H1 (cell line): ENCODE data around the gene NLRP3. TPM values are rescaled to one million over a fixed set of nuclear protein-coding genes. Genes with fewer than 3 reads are reported as not detected.

ENCODE experiments used
- CTCF ChIA-PET: fragments of 300-600 bp; sonication (Branson Sonifier 250); formaldehyde crosslinking; loops from one replicate; lab custom pipeline; 2021; ENCODE audit not compliant: partially characterized antibody; lab: Charles Lee
- POLR2A ChIA-PET: fragments of 300-600 bp; sonication (Branson Sonifier 250); formaldehyde crosslinking; loops from one replicate; lab custom pipeline; 2021; ENCODE audit warnings: inconsistent platforms; ENCODE audit not compliant: partially characterized antibody; lab: Charles Lee
- DNase-seq, 2 experiments: peaks; one replicate each; pipeline versions ENCODE4 v3.0.0 to v3.0.0-alpha.2; 2010 to 2022; ENCODE audit warnings: low spot score in 2 of 2, low read depth in 1 of 2, mixed read lengths in 1 of 2
- FAIRE-seq: peaks from 2 replicates; lab custom pipeline; 2011; peaks lifted over from hg19 to GRCh38; lab: Jason Lieb, UNC
- H2AFZ ChIP-seq: 2 replicates; pipeline ENCODE4 v1.8.1; 2012; ENCODE audit warnings: low read length, inconsistent platforms
- H2AK5ac ChIP-seq: 2 replicates; pipeline ENCODE4 v1.6.1; 2013; ENCODE audit warnings: low read depth, low read length
- H2BK120ac ChIP-seq: replicated peaks from 2 replicates; pipeline ENCODE3; 2013; ENCODE audit warnings: low read depth, low read length, inconsistent platforms
- H2BK12ac ChIP-seq: 2 replicates; pipeline ENCODE4 v1.6.1; 2013; ENCODE audit warnings: low read depth, low read length
- H2BK15ac ChIP-seq: 2 replicates; pipeline ENCODE4 v1.6.1; 2013; ENCODE audit warnings: low read length
- H2BK20ac ChIP-seq: 2 replicates; pipeline ENCODE4 v1.6.1; 2013; ENCODE audit warnings: low read length
- H2BK5ac ChIP-seq: 2 replicates; pipeline ENCODE4 v1.6.1; 2013; ENCODE audit warnings: low read depth, low read length
- H3K14ac ChIP-seq: 2 replicates; pipeline ENCODE4 v1.6.1; 2013; ENCODE audit warnings: inconsistent platforms; ENCODE audit not compliant: insufficient read length
- H3K18ac ChIP-seq: 2 replicates; pipeline ENCODE4 v1.6.1; 2013; ENCODE audit warnings: low read length; ENCODE audit errors: extremely low read depth
- H3K23ac ChIP-seq: 2 replicates; pipeline ENCODE4 v1.6.1; 2013; ENCODE audit warnings: inconsistent platforms; ENCODE audit not compliant: insufficient read length
- H3K23me2 ChIP-seq: 2 replicates; pipeline ENCODE4 v1.6.1; 2013; ENCODE audit warnings: low read depth, low read length
- H3K27ac ChIP-seq: 2 replicates; pipeline ENCODE4 v1.6.1; 2011; ENCODE audit warnings: low read depth, low read length, inconsistent platforms
- H3K27me3 ChIP-seq, 4 experiments: replicated peaks in 1 of 4; 1 replicate in 1 of 4; 2 replicates in 3 of 4; pipeline versions ENCODE4 v1.6.1 to v1.8.1; 2011 to 2013; ENCODE audit warnings: low read length in 3 of 4, mild to moderate bottlenecking in 3 of 4, inconsistent platforms in 2 of 4, mixed read lengths in 2 of 4, moderate library complexity in 1 of 4; ENCODE audit not compliant: control insufficient read depth in 3 of 4, insufficient read depth in 3 of 4; ENCODE audit errors: extremely low read depth in 1 of 4
- H3K36me3 ChIP-seq, 4 experiments: 2 replicates each; pipeline versions ENCODE4 v1.6.1 to v1.8.1; 2011 to 2013; ENCODE audit warnings: mild to moderate bottlenecking in 4 of 4, low read length in 3 of 4, moderate library complexity in 2 of 4, control low read depth in 1 of 4, inconsistent platforms in 1 of 4; ENCODE audit not compliant: insufficient read depth in 4 of 4, control insufficient read depth in 2 of 4
- H3K4ac ChIP-seq: replicated peaks from 2 replicates; pipeline ENCODE3; 2013; ENCODE audit warnings: low read length, low read depth, mixed read lengths, inconsistent platforms; ENCODE audit not compliant: insufficient read length
- H3K4me1 ChIP-seq, 4 experiments: replicated peaks in 1 of 4; 1 replicate in 1 of 4; 2 replicates in 3 of 4; pipeline versions ENCODE4 v1.6.1 to v1.8.1; 2011 to 2013; ENCODE audit warnings: low read length in 3 of 4, inconsistent platforms in 2 of 4, mixed read lengths in 1 of 4; ENCODE audit not compliant: insufficient read depth in 4 of 4, control insufficient read depth in 3 of 4
- H3K4me2 ChIP-seq, 2 experiments: 2 replicates each; pipeline versions ENCODE4 v1.6.1 to v1.8.1; 2011 to 2013; ENCODE audit warnings: low read depth in 2 of 2, low read length in 2 of 2, control low read depth in 1 of 2, inconsistent platforms in 1 of 2, mild to moderate bottlenecking in 1 of 2; ENCODE audit not compliant: insufficient read depth in 1 of 2
- H3K4me3 ChIP-seq, 4 experiments: fragments of 200-600, 300-600 bp in 1 of 4; sonication (generic), shearing (Covaris generic), sonication (Bioruptor Twin) in 1 of 4; 2 replicates each; pipeline versions ENCODE4 v1.5.1 to v1.8.1; 2011 to 2016; ENCODE audit warnings: low read length in 4 of 4, low read depth in 3 of 4, control low read depth in 2 of 4, inconsistent platforms in 2 of 4, mild to moderate bottlenecking in 2 of 4, mixed read lengths in 1 of 4, moderate library complexity in 1 of 4; ENCODE audit not compliant: insufficient read depth in 2 of 4; ENCODE audit errors: extremely low read depth in 1 of 4
- H3K56ac ChIP-seq: replicated peaks from 2 replicates; pipeline ENCODE3; 2013; ENCODE audit warnings: low read depth, mild to moderate bottlenecking, mixed read lengths, low read length, inconsistent platforms; ENCODE audit not compliant: insufficient read length
- H3K79me1 ChIP-seq: 2 replicates; pipeline ENCODE4 v1.6.1; 2013; ENCODE audit warnings: low read depth, low read length, control low read depth
- H3K79me2 ChIP-seq, 2 experiments: 2 replicates each; pipeline versions ENCODE4 v1.6.1 to v1.8.1; 2012 to 2013; ENCODE audit warnings: low read length in 2 of 2, mild to moderate bottlenecking in 2 of 2, inconsistent platforms in 1 of 2; ENCODE audit not compliant: insufficient read depth in 2 of 2, control insufficient read depth in 1 of 2
- H3K9ac ChIP-seq, 4 experiments: replicated peaks in 1 of 4; 1 replicate in 1 of 4; 2 replicates in 3 of 4; pipeline versions ENCODE4 v1.6.1 to v1.8.1; 2011 to 2013; ENCODE audit warnings: low read depth in 3 of 4, low read length in 3 of 4, control low read depth in 2 of 4, mild to moderate bottlenecking in 2 of 4, moderate library complexity in 2 of 4, inconsistent platforms in 1 of 4; ENCODE audit errors: extremely low read depth in 1 of 4
- H3K9me3 ChIP-seq, 2 experiments: 2 replicates each; pipeline versions ENCODE4 v1.6.1 to v1.8.1; 2012 to 2013; ENCODE audit warnings: mild to moderate bottlenecking in 2 of 2, moderate library complexity in 2 of 2, control low read depth in 1 of 2, inconsistent platforms in 1 of 2, low read depth in 1 of 2, low read length in 1 of 2, mixed read lengths in 1 of 2; ENCODE audit not compliant: insufficient read depth in 2 of 2
- H4K20me1 ChIP-seq, 2 experiments: replicated peaks in 1 of 2; 2 replicates each; pipeline versions ENCODE3 to v1.8.1; 2011 to 2013; ENCODE audit warnings: inconsistent platforms in 2 of 2, low read length in 2 of 2, mild to moderate bottlenecking in 1 of 2; ENCODE audit not compliant: insufficient read depth in 2 of 2, control insufficient read depth in 1 of 2
- H4K5ac ChIP-seq: 2 replicates; pipeline ENCODE4 v1.6.1; 2013; ENCODE audit warnings: low read length, low read depth, mixed read lengths, inconsistent platforms; ENCODE audit not compliant: insufficient read length
- H4K8ac ChIP-seq: 2 replicates; pipeline ENCODE4 v1.8.0; 2013; ENCODE audit warnings: mild to moderate bottlenecking, moderate library complexity, low read length, inconsistent platforms; ENCODE audit not compliant: insufficient read depth; ENCODE audit errors: extremely low read depth
- H4K91ac ChIP-seq: replicated peaks from 2 replicates; pipeline ENCODE3; 2013; ENCODE audit warnings: low read length, mixed read lengths, inconsistent platforms; ENCODE audit not compliant: insufficient read length
- BACH1 ChIP-seq: IDR thresholded peaks from 2 replicates; pipeline ENCODE4 v1.6.1; 2012; ENCODE audit warnings: low read length, improper control_type of control experiment
- BCL11A ChIP-seq, 2 experiments: IDR thresholded peaks; one replicate each; pipeline ENCODE4 v1.6.1; 2011; ENCODE audit warnings: low read depth in 2 of 2, low read length in 2 of 2, mild to moderate bottlenecking in 2 of 2
- BRCA1 ChIP-seq: IDR thresholded peaks from 2 replicates; pipeline ENCODE4 v1.6.1; 2012; ENCODE audit warnings: low read depth, low read length, improper control_type of control experiment
- EGR1 ChIP-seq: IDR thresholded peaks from 2 replicates; pipeline ENCODE4 v1.6.1; 2011; ENCODE audit warnings: low read depth, low read length, borderline replicate concordance
- HDAC2 ChIP-seq, 2 experiments: fragments of 300-600 bp in 1 of 2; sonication (generic) in 1 of 2; IDR thresholded peaks; 2 replicates each; pipeline ENCODE4 v1.6.1; 2011 to 2012; ENCODE audit warnings: low read depth in 2 of 2, low read length in 2 of 2, mild to moderate bottlenecking in 2 of 2, moderate library complexity in 2 of 2, borderline replicate concordance in 1 of 2, inconsistent platforms in 1 of 2
- RNF2 ChIP-seq: fragments of 200-900, 300-1000 bp; sonication (generic); IDR thresholded peaks from 2 replicates; pipeline ENCODE4 v1.7.1; 2016; ENCODE audit warnings: borderline replicate concordance, low read depth, mild to moderate bottlenecking, antibody characterized with exemption, low read length; ENCODE audit not compliant: poor library complexity, severe bottlenecking; ENCODE audit errors: missing control alignments
- SIN3A ChIP-seq, 2 experiments: IDR thresholded peaks in 1 of 2; conservative IDR thresholded peaks in 1 of 2; 2 replicates each; pipeline ENCODE4 v1.6.1; 2011 to 2012; ENCODE audit warnings: low read length in 2 of 2, improper control_type of control experiment in 1 of 2, low read depth in 1 of 2, mild to moderate bottlenecking in 1 of 2
- SIRT6 ChIP-seq: IDR thresholded peaks from one replicate; pipeline ENCODE4 v1.7.1; 2012; ENCODE audit warnings: low read length, inconsistent platforms
- SIX5 ChIP-seq: IDR thresholded peaks from 2 replicates; pipeline ENCODE4 v1.6.1; 2011; ENCODE audit warnings: mild to moderate bottlenecking, low read depth, low read length
- SP2 ChIP-seq: IDR thresholded peaks from 2 replicates; pipeline ENCODE4 v1.6.1; 2012; ENCODE audit warnings: mild to moderate bottlenecking, low read length, inconsistent platforms
- TAF1 ChIP-seq: IDR thresholded peaks from 2 replicates; pipeline ENCODE4 v1.6.1; 2011; ENCODE audit warnings: mild to moderate bottlenecking, low read depth, low read length
- whole genome bisulfite sequencing, 2 experiments: shearing (Covaris generic) in 1 of 2; methylation state at CpG; one replicate each; pipeline versions ENCODE4 v1.1.6 to v1.1.7; 2013 to 2015; ENCODE audit warnings: low lambda C conversion rate in 2 of 2, mixed read lengths in 2 of 2, inconsistent platforms in 1 of 2, low coverage in 1 of 2, missing lambda C conversion rate in 1 of 2; ENCODE audit not compliant: insufficient replicate concordance in 2 of 2, insufficient coverage in 1 of 2, insufficient read length in 1 of 2; ENCODE audit errors: extremely low coverage in 1 of 2, missing lambda C conversion rate in 1 of 2; 5-methylcytosine and 5-hydroxymethylcytosine counted together
- polyA plus RNA-seq, 7 experiments: library from polyadenylated mRNA; depleted of rRNA in 3 of 7; stranded (reverse) in 5 of 7; unstranded in 2 of 7; fragments of >200 nt in 5 of 7; fragments of 200-250 nt in 2 of 7; gene quantifications; 1 replicate in 5 of 7; 2 replicates in 1 of 7; 4 replicates in 1 of 7; pipeline versions ENCODE4 v1.2.1 to v1.2.3, GENCODE V29; 2011 to 2013; ENCODE audit warnings: missing spikeins in 2 of 7, mixed read lengths in 2 of 7
- total RNA-seq: library from RNA; stranded (reverse); fragmentation: NEBNext Ultra II Directional; extraction: Animal tissue kit (Norgen Biotek cat#: 25700); gene quantifications from 2 replicates; pipeline ENCODE4 v1.2.1, GENCODE V29; 2021
- TF ChIP-seq, protein P1 (sequence below): IDR thresholded peaks from 2 replicates; pipeline ENCODE4 v1.6.1; 2012; ENCODE audit warnings: inconsistent platforms
- TF ChIP-seq, protein P2 (sequence below): IDR thresholded peaks from 2 replicates; pipeline ENCODE4 v1.6.1; 2011; ENCODE audit warnings: low read length, improper control_type of control experiment

Gene NLRP3
- total and polyA plus RNA-seq, 2 of the 8 experiments (the other 6 are each of a cell fraction or from before 2014, with no cell fraction given), result 0.05 to 0.19 TPM

DNA sequence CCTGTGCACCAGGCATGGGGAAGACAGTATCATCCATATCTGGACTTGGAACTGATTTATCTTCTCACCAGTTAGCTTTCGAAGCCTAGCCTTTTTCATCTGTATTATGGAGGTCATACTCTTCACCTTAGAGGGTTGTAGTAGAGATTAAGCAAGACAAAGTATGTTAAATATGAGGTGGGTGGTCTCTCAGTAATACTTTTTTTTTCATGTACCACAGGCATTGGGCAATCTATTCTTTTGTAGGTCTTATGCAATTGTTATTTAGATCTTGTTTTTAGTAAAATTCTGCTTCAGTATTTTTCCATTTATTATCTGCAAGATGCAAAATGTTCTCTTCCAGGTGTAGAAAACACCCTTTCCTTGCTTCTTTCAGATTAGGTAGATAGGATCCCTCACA lies 77.1 kb downstream of the NLRP3 start:
- Histone ChIP-seq H3K4ac (no peak overlapping the region), H3K4me1 (no peaks in the 10 kb centered on the region), H2BK120ac (no peak overlapping the region), H3K27me3 (no peaks in the 10 kb centered on the region), H3K4me2 (no peak overlapping the region), H3K23me2 (no peaks in the 10 kb centered on the region), H3K18ac (no peak overlapping the region), H4K20me1 (no peaks in the 10 kb centered on the region), H3K56ac (no peak overlapping the region), H3K79me2 (no peaks in the 10 kb centered on the region), H2BK15ac (no peak overlapping the region), H3K27ac (no peak overlapping the region), H2AK5ac (no peak overlapping the region), H3K14ac (no peak overlapping the region), H4K8ac (no peak overlapping the region), H3K79me1 (no peaks in the 10 kb centered on the region), H3K9me3 (no peaks in the 10 kb centered on the region), H2BK20ac (no peak overlapping the region), H4K5ac (no peak overlapping the region), H3K4me3 (no peak overlapping the region), H3K23ac (no peak overlapping the region), H2AFZ (no peak overlapping the region), H3K36me3 (no peaks in the 10 kb centered on the region), H2BK12ac (no peak overlapping the region), H2BK5ac (no peak overlapping the region), H3K9ac (no peak overlapping the region), H4K91ac (no peak overlapping the region)
- POLR2A ChIA-PET, result no interaction called here
- DNase-seq (no peak), FAIRE-seq (no peak)
- CTCF ChIA-PET, result interaction anchor here (0.6 to 0.9 kb wide), 2 partner anchors 103 to 812 kb away, joined by 3 to 4 read pairs; no protein-coding TSS in a partner anchor
- 87% methylated on average over 1 of the region's 1 CpG; no CpG with 5 or more reads in 1 of the 2 experiments for WGBS, 2 experiments
- TF ChIP-seq HDAC2 (IDR thresholded peaks at IDR 0.05; ENCODE audit: borderline replicate concordance in 1 of 2, low read depth in 2 of 2, low read length in 2 of 2) (no peak), SIRT6 (no peak), SIX5 (no peak), BCL11A (IDR thresholded peaks at IDR 0.05; ENCODE audit: low read depth in 2 of 2, low read length in 2 of 2) (no peak), BACH1 (no peak), RNF2 (no peak), EGR1 (no peak), SIN3A (conservative IDR thresholded peaks at IDR 0.05 in 1 of 2, IDR thresholded peaks at IDR 0.05 in 1 of 2; ENCODE audit: low read depth in 1 of 2, low read length in 2 of 2) (no peak), TAF1 (no peak), BRCA1 (no peak), SP2 (no peak)
- TF ChIP-seq, protein P1, sequence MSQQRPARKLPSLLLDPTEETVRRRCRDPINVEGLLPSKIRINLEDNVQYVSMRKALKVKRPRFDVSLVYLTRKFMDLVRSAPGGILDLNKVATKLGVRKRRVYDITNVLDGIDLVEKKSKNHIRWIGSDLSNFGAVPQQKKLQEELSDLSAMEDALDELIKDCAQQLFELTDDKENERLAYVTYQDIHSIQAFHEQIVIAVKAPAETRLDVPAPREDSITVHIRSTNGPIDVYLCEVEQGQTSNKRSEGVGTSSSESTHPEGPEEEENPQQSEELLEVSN, result no peak
- TF ChIP-seq, protein P2, sequence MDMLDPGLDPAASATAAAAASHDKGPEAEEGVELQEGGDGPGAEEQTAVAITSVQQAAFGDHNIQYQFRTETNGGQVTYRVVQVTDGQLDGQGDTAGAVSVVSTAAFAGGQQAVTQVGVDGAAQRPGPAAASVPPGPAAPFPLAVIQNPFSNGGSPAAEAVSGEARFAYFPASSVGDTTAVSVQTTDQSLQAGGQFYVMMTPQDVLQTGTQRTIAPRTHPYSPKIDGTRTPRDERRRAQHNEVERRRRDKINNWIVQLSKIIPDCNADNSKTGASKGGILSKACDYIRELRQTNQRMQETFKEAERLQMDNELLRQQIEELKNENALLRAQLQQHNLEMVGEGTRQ, result no peak
